GM12878 (cell line): ENCODE data around the gene PIGL. TPM values are rescaled to one million over a fixed set of nuclear protein-coding genes. Genes with fewer than 3 reads are reported as not detected.
A peak's percentile ranks its signal among the peaks of the same experiment; 100 is the strongest.

Source experiments
- ATAC-seq: fragments of 200-7000 bp; cut with Tn5 transposase; 3 replicates; pipeline ENCODE4 v1.9.1; 2020; ENCODE audit warnings: mild to moderate bottlenecking, moderate library complexity
- BruUV-seq: library from RNA; stranded (reverse); fragments of 400-500 nt; replicated peaks from 2 replicates; lab custom pipeline; 2021; lab: Mats Ljungman, UMichigan
- CTCF ChIA-PET: fragments of 300-600 bp; sonication (Branson Sonifier 250); formaldehyde crosslinking; extraction: SDS; loops from one replicate; lab custom pipeline; 2021; ENCODE audit warnings: inconsistent platforms; lab: Yijun Ruan, JAX
- POLR2A ChIA-PET: fragments of 350-600 bp; formaldehyde crosslinking; extraction: SDS; loops from one replicate; lab custom pipeline; 2021; ENCODE audit warnings: inconsistent platforms; lab: Charles Lee
- RAD21 ChIA-PET: fragments of 300-600 bp; sonication (Branson Sonifier 250); formaldehyde crosslinking; loops from one replicate; lab custom pipeline; 2023; ENCODE audit warnings: antibody characterized with exemption; ENCODE audit not compliant: unreplicated experiment; lab: Charles Lee
- SMC1A ChIA-PET: fragments of 300-600 bp; sonication (Branson Sonifier 250); formaldehyde crosslinking; loops from one replicate; lab custom pipeline; 2023; ENCODE audit not compliant: unreplicated experiment, uncharacterized antibody; lab: Charles Lee
- DNase-seq: peaks from one replicate; pipeline ENCODE4 v3.0.0-alpha.2; 2011; ENCODE audit warnings: low read depth, low spot score
- FAIRE-seq: peaks from 3 replicates; lab custom pipeline; 2011; peaks lifted over from hg19 to GRCh38; lab: Jason Lieb, UNC
- H2AFZ ChIP-seq: 2 replicates; pipeline ENCODE4 v1.6.0; 2011; ENCODE audit warnings: low read depth, low read length, control low read depth; ENCODE audit not compliant: control insufficient read depth
- H3K27ac ChIP-seq: 2 replicates; pipeline ENCODE4 v1.5.1; 2011; ENCODE audit warnings: control low read depth; ENCODE audit not compliant: control insufficient read depth, insufficient read depth
- H3K27me3 ChIP-seq, 2 experiments: replicated peaks in 1 of 2; 2 replicates each; pipeline versions ENCODE4 v1.6.0 to v1.6.1; 2011; ENCODE audit warnings: low read length in 1 of 2; ENCODE audit not compliant: control insufficient read depth in 2 of 2, insufficient read depth in 2 of 2
- H3K36me3 ChIP-seq, 2 experiments: 2 replicates each; pipeline ENCODE4 v1.5.1; 2011; ENCODE audit warnings: low read length in 1 of 2; ENCODE audit not compliant: control insufficient read depth in 2 of 2, insufficient read depth in 2 of 2
- H3K4me1 ChIP-seq: 2 replicates; pipeline ENCODE4 v1.6.1; 2011; ENCODE audit warnings: mild to moderate bottlenecking, low read length, moderate library complexity, mixed read lengths; ENCODE audit not compliant: control insufficient read depth, insufficient read depth
- H3K4me2 ChIP-seq: 2 replicates; pipeline ENCODE4 v1.6.0; 2011; ENCODE audit warnings: control low read depth; ENCODE audit not compliant: control insufficient read depth, insufficient read depth
- H3K4me3 ChIP-seq: fragments of 200-600 bp; sonication (generic); 2 replicates; pipeline ENCODE4 v1.5.1; 2016
- H3K79me2 ChIP-seq: 2 replicates; pipeline ENCODE4 v1.6.0; 2011; ENCODE audit warnings: low read length; ENCODE audit not compliant: control insufficient read depth, insufficient read depth
- H3K9ac ChIP-seq: 2 replicates; pipeline ENCODE4 v1.8.0; 2011; ENCODE audit warnings: low read length, control low read depth, mixed read lengths; ENCODE audit not compliant: control insufficient read depth, insufficient read depth
- H3K9me3 ChIP-seq: replicated peaks from 3 replicates; pipeline ENCODE4 v1.5.1; 2011; ENCODE audit warnings: mild to moderate bottlenecking, low read length; ENCODE audit not compliant: control insufficient read depth, insufficient read depth
- H4K20me1 ChIP-seq: 2 replicates; pipeline ENCODE4 v1.6.0; 2011; ENCODE audit not compliant: control insufficient read depth, insufficient read depth
- ASH2L ChIP-seq: fragments of 300-600, 200-600 bp; sonication (generic); IDR thresholded peaks from 2 replicates; pipeline ENCODE4 v1.6.1; 2017; ENCODE audit warnings: low read depth, mild to moderate bottlenecking, borderline replicate concordance
- BMI1 ChIP-seq: fragments of 450-650 bp; IDR thresholded peaks from 2 replicates; pipeline ENCODE4 v1.6.1; 2016; ENCODE audit warnings: mild to moderate bottlenecking, moderate library complexity, borderline replicate concordance
- HDAC2 ChIP-seq: fragments of 200-600 bp; sonication (generic); IDR thresholded peaks from 2 replicates; pipeline ENCODE4 v1.6.1; 2017
- HDAC6 ChIP-seq: fragments of 200-600 bp; sonication (generic); IDR thresholded peaks from one replicate; pipeline ENCODE4 v1.8.0; 2017; ENCODE audit warnings: antibody characterized with exemption; ENCODE audit not compliant: unreplicated experiment
- IKZF1 ChIP-seq: fragments of 450-650 bp; conservative IDR thresholded peaks from 2 replicates; pipeline ENCODE4 v1.6.1; 2017; ENCODE audit warnings: antibody characterized with exemption, mild to moderate bottlenecking
- NR2F1 ChIP-seq: fragments of 450-650 bp; conservative IDR thresholded peaks from 2 replicates; pipeline ENCODE4 v1.6.1; 2017; ENCODE audit warnings: mild to moderate bottlenecking
- POLR2A ChIP-seq: IDR thresholded peaks from 2 replicates; pipeline ENCODE4 v1.6.1; 2011; ENCODE audit warnings: low read depth, mild to moderate bottlenecking, low read length
- RB1 ChIP-seq: fragments of 450-650 bp; formaldehyde crosslinking; IDR thresholded peaks from 2 replicates; pipeline ENCODE4 v1.6.1; 2017; ENCODE audit warnings: mild to moderate bottlenecking, borderline replicate concordance
- SMAD1 ChIP-seq: fragments of 450-650 bp; IDR thresholded peaks from 2 replicates; pipeline ENCODE4 v1.6.1; 2018; ENCODE audit warnings: mild to moderate bottlenecking, low read depth; ENCODE audit not compliant: partially characterized antibody
- SPI1 ChIP-seq: IDR thresholded peaks from 2 replicates; pipeline ENCODE4 v1.6.1; 2011; ENCODE audit warnings: low read depth, mild to moderate bottlenecking, low read length, moderate library complexity, borderline replicate concordance; ENCODE audit not compliant: insufficient read depth
- ZNF217 ChIP-seq: fragments of 450-650 bp; IDR thresholded peaks from 2 replicates; pipeline ENCODE4 v1.6.1; 2017; ENCODE audit warnings: antibody characterized with exemption, mild to moderate bottlenecking
- WGBS: methylation state at CpG from one replicate; pipeline ENCODE4 v1.1.6; 2016; ENCODE audit warnings: low lambda C conversion rate; ENCODE audit not compliant: insufficient replicate concordance, insufficient coverage; ENCODE audit errors: missing lambda C conversion rate; 5-methylcytosine and 5-hydroxymethylcytosine counted together
- in situ Hi-C: fragments of 300-500 bp; cut with MboI; formaldehyde crosslinking; loops from 9 replicates; pipeline ENCODE4 v1.14.3; 2018; ENCODE audit warnings: mixed read lengths
- intact Hi-C: fragments of 100-400 bp; cut with micrococcal nuclease; formaldehyde crosslinking; loops from one replicate; pipeline ENCODE4 v1.14.2; 2022; ENCODE audit not compliant: unreplicated experiment
- polyA plus RNA-seq, 11 experiments: library from polyadenylated mRNA; depleted of rRNA in 4 of 11; unstranded in 6 of 11; stranded (reverse) in 5 of 11; fragments of >200 nt; fragmentation: Nextera tagmentation in 4 of 11; fragmentation: Illumina TruSeq in 1 of 11; extraction: Ambion mirVana in 4 of 11; extraction: Trizol in 1 of 11; gene quantifications; 1 replicate in 1 of 11; 2 replicates in 10 of 11; pipeline versions ENCODE4 v1.2.1 to v1.2.3, GENCODE V29; 2011 to 2016; ENCODE audit warnings: inconsistent platforms in 2 of 11, missing spikeins in 2 of 11, low read depth in 1 of 11
- total RNA-seq, 4 experiments: library from RNA; depleted of rRNA in 3 of 4; stranded (reverse); fragments of >200 nt in 3 of 4; fragmentation: Illumina TruSeq in 1 of 4; extraction: Trizol in 1 of 4; gene quantifications; 2 replicates each; pipeline versions ENCODE4 v1.2.1 to v1.2.3, GENCODE V29; 2013 to 2021
- TF ChIP-seq, protein P1 (sequence below): fragments of 450-650 bp; IDR thresholded peaks from 2 replicates; pipeline ENCODE4 v1.6.1; 2016; ENCODE audit warnings: mild to moderate bottlenecking
- TF ChIP-seq, protein P2 (sequence below): fragments of 450-650 bp; IDR thresholded peaks from 2 replicates; pipeline ENCODE4 v1.6.1; 2016; ENCODE audit warnings: mild to moderate bottlenecking, moderate library complexity, borderline replicate concordance
- TF ChIP-seq, protein P3 (sequence below): IDR thresholded peaks from 2 replicates; pipeline ENCODE4 v1.6.1; 2012; ENCODE audit warnings: low read length, inconsistent platforms

The PIGL gene
- total and polyA plus RNA-seq, 10 of the 15 experiments (the other 5 are each of a cell fraction or from before 2014, with no cell fraction given): 25.9 to 52.5 (median 30.2) TPM

DNA sequence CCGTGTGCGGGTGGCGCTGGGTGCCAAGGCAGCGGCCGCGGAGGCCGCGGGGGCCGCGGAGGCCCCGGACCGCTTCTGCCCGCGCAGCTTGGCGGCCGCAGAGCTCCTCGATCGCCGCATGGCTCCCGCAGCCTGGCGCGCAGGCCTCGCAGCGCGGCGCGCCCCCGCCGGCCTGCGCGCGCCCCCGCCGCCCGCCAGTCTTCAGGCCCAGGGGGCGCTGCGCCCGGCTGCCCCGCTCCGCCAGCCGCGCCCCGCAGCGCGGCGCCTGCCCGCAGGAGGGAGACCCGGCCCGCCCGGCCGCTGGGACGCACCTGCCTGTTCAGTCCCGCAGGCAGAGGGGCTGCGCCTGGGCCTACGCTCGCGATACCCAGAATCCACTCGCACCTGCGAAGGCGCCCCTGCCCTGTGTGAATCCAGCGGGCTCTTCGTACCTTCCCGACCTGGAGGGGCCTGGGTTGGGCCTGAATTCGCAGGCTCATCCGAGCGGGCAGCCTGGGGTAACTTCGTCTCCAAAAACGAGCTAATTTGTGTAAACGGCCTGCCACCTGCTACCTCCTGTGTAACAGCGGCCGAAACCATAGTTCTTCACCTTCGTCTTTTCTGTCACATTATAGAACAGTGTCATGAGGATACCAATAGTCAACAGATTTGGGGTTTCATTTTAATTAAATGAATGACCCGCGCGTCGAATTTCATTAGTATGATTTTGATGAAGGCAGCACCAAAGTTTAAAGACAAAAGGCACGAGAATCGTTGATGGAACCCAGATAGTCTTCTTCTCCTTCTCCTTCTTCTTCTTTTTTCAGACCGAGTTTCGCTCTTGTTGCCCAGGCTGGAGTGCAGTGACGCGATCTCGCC, 136.5 kb downstream of the PIGL start, which contains the start of gene CENPV:
CENPV (minus strand) TSS at position 153 of the 858 bp plus-strand sequence; CDS start at position 120, 33 bp downstream.
- DNase-seq (no peak), FAIRE-seq (no peak), ATAC-seq (peak; percentile 75)
- ChIA-PET SMC1A (interaction anchor here (0.6 to 4.3 kb wide), 3 partner anchors 10 to 124 kb away, joined by 3 to 28 read pairs (median 16); no protein-coding TSS in a partner anchor), POLR2A (interaction anchor here (0.5 to 2.0 kb wide), 8 partner anchors 10 to 137 kb away, joined by 3 to 8 read pairs (median 3); no protein-coding TSS in a partner anchor), CTCF (interaction anchor here (0.7 to 8.2 kb wide), 13 partner anchors 11 to 281 kb away, joined by 3 to 88 read pairs (median 5); partner anchors contain the start of gene NCOR1), RAD21 (interaction anchor here (0.5 to 3.0 kb wide), 12 partner anchors 10 to 168 kb away, joined by 3 to 15 read pairs (median 4); partner anchors contain the start of gene TRPV2)
- Histone ChIP-seq H3K9ac (peak within 1 kb of the TSS; percentile 71), H3K27me3 (no peaks in the 10 kb centered on the region), H3K9me3 (no peaks in the 10 kb centered on the region), H3K79me2 (peaks cover 23% of the 10 kb centered on the region), H3K4me3 (peak within 1 kb of the TSS; percentile 83), H3K4me2 (peak within 1 kb of the TSS; percentile 96), H3K27ac (peak within 1 kb of the TSS; percentile 61), H2AFZ (peak within 1 kb of the TSS; percentile 88), H3K36me3 (peaks cover 2 to 4% of the 10 kb centered on the region in 2 experiments; a peak in 1 of 4 replicates), H4K20me1 (no peaks in the 10 kb centered on the region), H3K4me1 (peaks cover 3% of the 10 kb centered on the region; the same call in 1 of the 2 replicates)
- intact Hi-C loops: loop anchor here (2.0 kb wide), 1 partner anchor 67 kb away; no protein-coding TSS in a partner anchor
- in situ Hi-C loops: no loop called here
- BruUV-seq: no TSS peak
- WGBS: 20% methylated on average over 56 of the region's 83 CpGs
- TF ChIP-seq SMAD1 (no peak), HDAC2 (0 out of 2 replicates have a peak, but pooled peaks have one; percentile 37), NR2F1 (peak; percentile 32; the same call in 1 of the 2 replicates), POLR2A (peak; percentile 76), HDAC6 (no peak), ASH2L (no peak), ZNF217 (peak; percentile 37; the same call in 1 of the 2 replicates), BMI1 (no peak), RB1 (peak; percentile 35; the same call in 1 of the 2 replicates), IKZF1 (peak; percentile 22; the same call in 1 of the 2 replicates), SPI1 (no peak)
- TF ChIP-seq, protein P1, sequence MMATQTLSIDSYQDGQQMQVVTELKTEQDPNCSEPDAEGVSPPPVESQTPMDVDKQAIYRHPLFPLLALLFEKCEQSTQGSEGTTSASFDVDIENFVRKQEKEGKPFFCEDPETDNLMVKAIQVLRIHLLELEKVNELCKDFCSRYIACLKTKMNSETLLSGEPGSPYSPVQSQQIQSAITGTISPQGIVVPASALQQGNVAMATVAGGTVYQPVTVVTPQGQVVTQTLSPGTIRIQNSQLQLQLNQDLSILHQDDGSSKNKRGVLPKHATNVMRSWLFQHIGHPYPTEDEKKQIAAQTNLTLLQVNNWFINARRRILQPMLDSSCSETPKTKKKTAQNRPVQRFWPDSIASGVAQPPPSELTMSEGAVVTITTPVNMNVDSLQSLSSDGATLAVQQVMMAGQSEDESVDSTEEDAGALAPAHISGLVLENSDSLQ: no peak
- TF ChIP-seq, protein P2, sequence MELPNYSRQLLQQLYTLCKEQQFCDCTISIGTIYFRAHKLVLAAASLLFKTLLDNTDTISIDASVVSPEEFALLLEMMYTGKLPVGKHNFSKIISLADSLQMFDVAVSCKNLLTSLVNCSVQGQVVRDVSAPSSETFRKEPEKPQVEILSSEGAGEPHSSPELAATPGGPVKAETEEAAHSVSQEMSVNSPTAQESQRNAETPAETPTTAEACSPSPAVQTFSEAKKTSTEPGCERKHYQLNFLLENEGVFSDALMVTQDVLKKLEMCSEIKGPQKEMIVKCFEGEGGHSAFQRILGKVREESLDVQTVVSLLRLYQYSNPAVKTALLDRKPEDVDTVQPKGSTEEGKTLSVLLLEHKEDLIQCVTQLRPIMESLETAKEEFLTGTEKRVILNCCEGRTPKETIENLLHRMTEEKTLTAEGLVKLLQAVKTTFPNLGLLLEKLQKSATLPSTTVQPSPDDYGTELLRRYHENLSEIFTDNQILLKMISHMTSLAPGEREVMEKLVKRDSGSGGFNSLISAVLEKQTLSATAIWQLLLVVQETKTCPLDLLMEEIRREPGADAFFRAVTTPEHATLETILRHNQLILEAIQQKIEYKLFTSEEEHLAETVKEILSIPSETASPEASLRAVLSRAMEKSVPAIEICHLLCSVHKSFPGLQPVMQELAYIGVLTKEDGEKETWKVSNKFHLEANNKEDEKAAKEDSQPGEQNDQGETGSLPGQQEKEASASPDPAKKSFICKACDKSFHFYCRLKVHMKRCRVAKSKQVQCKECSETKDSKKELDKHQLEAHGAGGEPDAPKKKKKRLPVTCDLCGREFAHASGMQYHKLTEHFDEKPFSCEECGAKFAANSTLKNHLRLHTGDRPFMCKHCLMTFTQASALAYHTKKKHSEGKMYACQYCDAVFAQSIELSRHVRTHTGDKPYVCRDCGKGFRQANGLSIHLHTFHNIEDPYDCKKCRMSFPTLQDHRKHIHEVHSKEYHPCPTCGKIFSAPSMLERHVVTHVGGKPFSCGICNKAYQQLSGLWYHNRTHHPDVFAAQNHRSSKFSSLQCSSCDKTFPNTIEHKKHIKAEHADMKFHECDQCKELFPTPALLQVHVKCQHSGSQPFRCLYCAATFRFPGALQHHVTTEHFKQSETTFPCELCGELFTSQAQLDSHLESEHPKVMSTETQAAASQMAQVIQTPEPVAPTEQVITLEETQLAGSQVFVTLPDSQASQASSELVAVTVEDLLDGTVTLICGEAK: no peak
- TF ChIP-seq, protein P3, sequence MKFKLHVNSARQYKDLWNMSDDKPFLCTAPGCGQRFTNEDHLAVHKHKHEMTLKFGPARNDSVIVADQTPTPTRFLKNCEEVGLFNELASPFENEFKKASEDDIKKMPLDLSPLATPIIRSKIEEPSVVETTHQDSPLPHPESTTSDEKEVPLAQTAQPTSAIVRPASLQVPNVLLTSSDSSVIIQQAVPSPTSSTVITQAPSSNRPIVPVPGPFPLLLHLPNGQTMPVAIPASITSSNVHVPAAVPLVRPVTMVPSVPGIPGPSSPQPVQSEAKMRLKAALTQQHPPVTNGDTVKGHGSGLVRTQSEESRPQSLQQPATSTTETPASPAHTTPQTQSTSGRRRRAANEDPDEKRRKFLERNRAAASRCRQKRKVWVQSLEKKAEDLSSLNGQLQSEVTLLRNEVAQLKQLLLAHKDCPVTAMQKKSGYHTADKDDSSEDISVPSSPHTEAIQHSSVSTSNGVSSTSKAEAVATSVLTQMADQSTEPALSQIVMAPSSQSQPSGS: no peak
